GM12864 (cell line): ENCODE results near the gene CPXM2.

ENCODE experiments used
- DNase-seq: peaks from one replicate; pipeline ENCODE4 v3.0.0-alpha.2; 2011; ENCODE audit warnings: low read depth
- H3K4me3 ChIP-seq: 2 replicates; pipeline ENCODE4 v1.5.1; 2011; ENCODE audit warnings: mild to moderate bottlenecking, low read depth, low read length, control low read depth
- CTCF ChIP-seq: IDR thresholded peaks from 2 replicates; pipeline ENCODE4 v1.5.1; 2011; ENCODE audit warnings: low read depth, mild to moderate bottlenecking, moderate library complexity, low read length, control low read depth, inconsistent platforms; ENCODE audit errors: missing control alignments

Gene CPXM2

GRCh38 chr10:123930340-123931001 lies 38.9 kb upstream of the CPXM2 start:
- DNase-seq = no peak
- H3K4me3 ChIP-seq = no peak overlapping the region
- no peak for TF ChIP-seq CTCF

- no peak for TF ChIP-seq CTCF
- DNase-seq = no peak
- H3K4me3 ChIP-seq = no peak overlapping the region
Measured at GRCh38 chr10:123929791-123930190, 38.2 kb upstream of the CPXM2 start.

GRCh38 chr10:123928427-123928826 lies 36.8 kb upstream of the CPXM2 start:
- no peak for DNase-seq
- H3K4me3 ChIP-seq = no peak overlapping the region
- TF ChIP-seq CTCF = no peak

GRCh38 chr10:123926401-123927264 lies 35.0 kb upstream of the CPXM2 start:
- no peak overlapping the region for H3K4me3 ChIP-seq
- no peak for DNase-seq
- no peak for TF ChIP-seq CTCF

- no peak for TF ChIP-seq CTCF
- no peak for DNase-seq
- no peak overlapping the region for H3K4me3 ChIP-seq
Measured at GRCh38 chr10:123922126-123922525, 30.5 kb upstream of the CPXM2 start.

- TF ChIP-seq CTCF = no peak
- no peak overlapping the region for H3K4me3 ChIP-seq
- DNase-seq = no peak
Measured at GRCh38 chr10:123916775-123917174, 25.2 kb upstream of the CPXM2 start.
